ENCODE measurements around the gene SOST.

Gene SOST

DNA sequence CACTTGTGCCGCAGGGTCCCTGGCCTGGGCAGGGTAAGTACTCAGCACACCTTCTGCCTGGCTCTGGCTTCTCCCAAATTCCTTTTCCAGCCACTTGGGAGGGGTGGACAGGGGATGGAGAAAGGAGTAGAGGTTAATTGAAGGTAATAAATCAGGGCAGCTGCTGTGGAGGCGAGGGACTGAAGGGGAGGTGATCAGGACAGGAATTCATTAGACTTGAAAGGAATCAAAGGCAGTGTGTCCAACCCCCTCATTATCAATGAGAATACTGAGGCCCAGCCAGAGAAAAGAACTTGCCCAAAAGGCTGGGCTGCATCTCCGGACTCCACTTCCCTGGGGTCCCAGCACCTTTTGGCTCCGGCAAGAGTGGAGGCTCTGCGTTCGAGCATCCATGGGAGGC lies 2.4 kb downstream of the SOST start:
- DNase-seq (ENCODE audit: low spot score), result no peak
- TF ChIP-seq, protein P1, sequence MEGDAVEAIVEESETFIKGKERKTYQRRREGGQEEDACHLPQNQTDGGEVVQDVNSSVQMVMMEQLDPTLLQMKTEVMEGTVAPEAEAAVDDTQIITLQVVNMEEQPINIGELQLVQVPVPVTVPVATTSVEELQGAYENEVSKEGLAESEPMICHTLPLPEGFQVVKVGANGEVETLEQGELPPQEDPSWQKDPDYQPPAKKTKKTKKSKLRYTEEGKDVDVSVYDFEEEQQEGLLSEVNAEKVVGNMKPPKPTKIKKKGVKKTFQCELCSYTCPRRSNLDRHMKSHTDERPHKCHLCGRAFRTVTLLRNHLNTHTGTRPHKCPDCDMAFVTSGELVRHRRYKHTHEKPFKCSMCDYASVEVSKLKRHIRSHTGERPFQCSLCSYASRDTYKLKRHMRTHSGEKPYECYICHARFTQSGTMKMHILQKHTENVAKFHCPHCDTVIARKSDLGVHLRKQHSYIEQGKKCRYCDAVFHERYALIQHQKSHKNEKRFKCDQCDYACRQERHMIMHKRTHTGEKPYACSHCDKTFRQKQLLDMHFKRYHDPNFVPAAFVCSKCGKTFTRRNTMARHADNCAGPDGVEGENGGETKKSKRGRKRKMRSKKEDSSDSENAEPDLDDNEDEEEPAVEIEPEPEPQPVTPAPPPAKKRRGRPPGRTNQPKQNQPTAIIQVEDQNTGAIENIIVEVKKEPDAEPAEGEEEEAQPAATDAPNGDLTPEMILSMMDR (IDR thresholded peaks at IDR 0.05; ENCODE audit: extremely low read depth, missing control alignments), result no peak

DNA sequence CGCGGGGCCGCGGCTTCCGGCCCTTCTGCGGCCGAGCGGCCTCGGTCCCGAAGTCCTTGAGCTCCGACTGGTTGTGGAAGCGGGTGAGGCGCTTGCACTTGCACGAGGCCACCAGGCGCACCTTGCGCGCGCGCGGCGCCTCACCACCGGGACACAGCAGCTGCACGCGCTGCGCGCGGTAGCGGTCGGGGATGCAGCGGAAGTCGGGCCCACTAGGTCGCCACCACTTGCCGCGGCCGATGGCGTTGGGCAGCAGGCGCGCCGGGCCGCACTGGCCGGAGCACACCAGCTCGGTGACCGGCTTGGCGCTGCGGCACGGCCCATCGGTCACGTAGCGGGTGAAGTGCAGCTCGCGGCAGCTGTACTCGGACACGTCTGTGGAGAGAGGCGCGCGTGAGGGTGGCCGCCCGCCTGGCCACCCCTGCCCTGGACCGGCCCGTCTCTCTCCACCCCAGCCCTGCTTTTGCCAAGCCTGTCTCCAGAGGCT lies 3.2 kb downstream of the SOST start:
- TF ChIP-seq, protein P1 (IDR thresholded peaks at IDR 0.05; ENCODE audit: extremely low read depth, missing control alignments), result no peak
- DNase-seq (ENCODE audit: low spot score), result no peak

- no peak for DNase-seq (ENCODE audit: low spot score)
- TF ChIP-seq, protein P1 (IDR thresholded peaks at IDR 0.05; ENCODE audit: extremely low read depth, missing control alignments), result no peak
Observed at GRCh38 chr17:43754947-43755346, 3.6 kb downstream of the SOST start.

GRCh38 chr17:43753493-43754129 lies 5.0 kb downstream of the SOST start:
- DNase-seq (ENCODE audit: low spot score), result peak; percentile 72
- TF ChIP-seq, protein P1 (IDR thresholded peaks at IDR 0.05; ENCODE audit: extremely low read depth, missing control alignments), result no peak

DNA sequence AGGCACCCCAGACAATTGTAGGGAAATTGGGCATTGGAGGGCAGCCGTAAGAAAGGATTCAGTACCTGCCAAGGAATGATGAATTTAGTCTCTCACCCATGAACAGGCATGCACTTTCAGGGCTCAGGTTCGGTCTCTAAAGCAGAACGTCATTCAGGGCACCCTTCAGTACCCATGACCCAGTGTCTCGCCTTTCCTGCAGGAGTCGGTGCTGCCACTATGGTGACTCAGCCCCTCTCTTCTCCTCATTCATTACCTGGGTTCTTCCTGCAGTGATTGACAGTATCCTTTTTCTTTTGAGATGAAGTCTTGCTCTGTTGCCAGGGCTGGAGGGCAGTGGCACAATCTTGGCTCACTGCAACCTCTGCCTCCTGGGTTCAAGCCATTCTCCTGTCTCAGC lies 8.4 kb downstream of the SOST start:
- no peak for DNase-seq (ENCODE audit: low spot score)
- TF ChIP-seq, protein P1 (IDR thresholded peaks at IDR 0.05; ENCODE audit: extremely low read depth, missing control alignments), result no peak

- TF ChIP-seq, protein P1 (IDR thresholded peaks at IDR 0.05; ENCODE audit: extremely low read depth, missing control alignments), result no peak
- DNase-seq (ENCODE audit: low spot score), result no peak
Observed at GRCh38 chr17:43745541-43745940, 13.1 kb downstream of the SOST start.

DNA sequence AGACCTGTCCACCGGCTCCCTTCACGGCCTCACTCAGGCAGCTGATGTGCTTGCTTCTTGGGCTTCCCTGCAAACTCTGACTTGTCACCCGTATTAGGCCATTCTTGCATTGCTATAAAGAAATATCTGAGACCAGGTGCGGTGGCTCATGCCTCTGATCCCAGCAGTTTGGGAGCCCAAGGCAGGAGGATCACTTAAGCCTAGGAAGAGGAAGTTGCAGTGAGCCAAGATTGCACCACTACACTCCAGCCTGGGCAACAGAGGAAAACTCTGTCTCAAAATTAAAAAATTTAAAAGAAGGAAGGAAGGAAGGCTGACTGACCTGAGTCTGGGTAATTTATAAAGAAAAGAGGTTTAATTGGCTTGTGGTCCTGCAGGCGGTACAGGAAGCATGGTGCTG lies 17.0 kb downstream of the SOST start:
- TF ChIP-seq, protein P1 (IDR thresholded peaks at IDR 0.05; ENCODE audit: extremely low read depth, missing control alignments), result no peak
- no peak for DNase-seq (ENCODE audit: low spot score)

Data from GM20000 (cell line).